DMS114 treated with DMSO at 0.1 percent for 48 hours (cell line): Measurements from ENCODE around the gene EXOSC9.

Source experiments
- DNase-seq: peaks from one replicate; lab custom pipeline; 2025; ENCODE audit not compliant: unreplicated experiment; lab: John Stamatoyannopoulos, UW

The EXOSC9 gene

DNA sequence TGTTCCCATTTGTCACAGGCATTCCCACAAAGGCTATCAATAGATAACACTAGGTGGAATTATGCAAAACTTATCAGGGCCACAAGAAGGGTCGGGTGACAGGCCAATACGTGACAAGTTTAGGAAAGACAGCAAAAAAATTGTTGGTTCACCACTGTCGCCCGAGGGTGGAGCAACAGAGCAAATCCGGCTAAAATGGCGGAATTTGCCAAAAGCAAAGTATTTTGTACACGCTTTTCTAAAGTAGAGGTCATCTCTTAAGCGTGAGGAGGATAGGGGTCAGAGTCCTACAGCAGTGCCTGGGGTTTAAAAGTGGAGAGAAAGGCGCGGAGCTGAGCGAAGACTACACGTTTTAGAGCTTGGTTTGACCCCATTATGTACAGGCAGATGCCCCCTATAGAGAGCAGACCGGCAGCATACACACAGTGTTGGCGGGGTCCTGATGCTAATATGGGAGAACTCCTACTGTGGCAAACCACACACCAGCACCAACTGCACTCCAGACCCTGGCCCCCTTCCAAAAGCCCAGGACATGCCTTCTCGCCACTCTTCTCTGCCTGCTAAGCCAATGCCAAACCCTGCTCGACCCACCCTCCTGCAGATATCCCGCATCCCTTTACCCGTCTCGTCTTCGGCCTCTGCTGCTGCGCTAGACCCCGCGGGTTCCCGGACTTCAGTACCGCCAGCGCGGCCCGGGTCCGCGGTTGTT lies 21.8 kb downstream of the EXOSC9 start:
- peak; percentile 34 for DNase-seq

DNA sequence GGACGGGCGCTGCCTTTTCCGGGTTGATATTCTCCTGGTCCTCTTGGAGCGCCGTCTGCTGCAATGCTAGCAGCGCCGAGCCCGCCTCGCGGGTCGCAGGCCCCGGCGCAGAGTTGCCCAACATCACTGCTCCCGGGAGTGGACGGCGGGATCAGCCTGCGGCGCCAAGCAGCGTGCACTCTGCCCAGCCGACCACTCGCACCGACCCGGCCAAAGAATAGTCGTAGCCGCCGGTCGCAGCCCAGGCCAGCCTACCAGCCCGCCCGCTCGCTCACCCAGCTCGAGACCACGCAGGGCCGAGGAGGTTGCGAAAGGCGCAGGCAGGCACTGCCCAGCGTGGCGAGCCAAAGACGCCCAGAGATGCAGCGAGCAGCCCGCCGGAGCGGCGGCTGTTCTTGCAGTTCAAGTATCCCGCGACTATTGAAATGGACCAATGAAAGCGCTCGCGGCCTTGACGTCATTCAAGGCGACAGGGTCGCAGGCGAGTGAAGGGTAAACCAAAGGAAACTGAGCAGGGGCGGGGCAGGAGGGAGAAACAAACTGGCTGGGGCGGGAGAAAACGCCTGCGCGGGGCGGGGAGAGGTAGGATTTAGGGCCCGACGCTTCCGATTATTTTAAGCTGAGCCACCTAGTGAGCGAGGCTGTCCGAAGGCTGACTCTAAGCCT lies 22.5 kb downstream of the EXOSC9 start, which contains the start of gene CCNA2:
CCNA2 (minus strand) TSS at position 379 of the 666 bp plus-strand sequence; CDS start at position 124, 255 bp downstream.
- DNase-seq = peak; percentile 86

- no peak for DNase-seq
These were observed 23.0 kb downstream of the EXOSC9 start for GRCh38 chr4:121824171-121824527.

DNA sequence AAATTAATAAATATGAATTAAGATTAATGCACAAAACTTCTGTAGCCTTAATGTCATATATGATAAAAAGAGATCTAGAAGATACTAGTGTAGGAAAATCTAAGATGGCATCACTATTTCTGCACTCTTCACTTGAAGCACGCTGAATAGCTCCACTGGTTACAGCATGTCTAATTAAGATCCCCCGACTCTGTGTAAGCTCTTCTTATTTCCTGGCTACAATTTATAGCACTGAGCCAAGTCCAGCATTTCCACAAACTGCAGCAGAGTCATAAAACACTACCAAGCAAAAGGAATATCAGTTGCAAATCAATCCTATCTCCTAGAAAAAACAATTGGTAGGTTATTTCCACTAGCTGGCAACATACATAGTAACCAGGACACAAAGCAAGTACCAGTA lies 23.8 kb downstream of the EXOSC9 start:
- DNase-seq = no peak

- DNase-seq = no peak
These were observed 26.7 kb downstream of the EXOSC9 start for GRCh38 chr4:121827853-121828252.

GRCh38 chr4:121829511-121829910 lies 28.4 kb downstream of the EXOSC9 start:
- DNase-seq = no peak

GRCh38 chr4:121838136-121838535 lies 37.0 kb downstream of the EXOSC9 start:
- no peak for DNase-seq

GRCh38 chr4:121842862-121843261 lies 41.7 kb downstream of the EXOSC9 start:
- no peak for DNase-seq

DNA sequence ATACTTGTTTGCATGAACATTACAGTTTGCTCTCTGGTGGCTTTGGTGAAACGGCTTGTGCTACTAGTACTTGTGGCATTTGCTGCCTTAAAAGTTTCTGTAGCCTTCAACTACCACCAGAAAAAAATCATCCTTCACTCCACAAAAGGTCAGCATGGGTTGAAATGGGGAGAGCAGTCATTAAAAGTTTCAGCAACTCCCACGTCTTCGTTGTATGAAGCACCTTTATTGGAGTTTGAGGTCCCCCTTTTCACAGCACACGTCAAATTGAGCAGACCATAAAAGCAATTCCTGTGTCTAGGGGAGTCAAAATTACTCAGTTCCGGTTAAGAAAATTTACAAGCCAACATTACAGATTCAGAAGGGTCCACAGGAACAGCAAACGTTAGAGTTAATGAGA lies 45.5 kb downstream of the EXOSC9 start:
- no peak for DNase-seq

- no peak for DNase-seq
These were observed 50.2 kb downstream of the EXOSC9 start for GRCh38 chr4:121851354-121851753.

GRCh38 chr4:121860121-121860520 lies 59.0 kb downstream of the EXOSC9 start:
- DNase-seq = no peak

DNA sequence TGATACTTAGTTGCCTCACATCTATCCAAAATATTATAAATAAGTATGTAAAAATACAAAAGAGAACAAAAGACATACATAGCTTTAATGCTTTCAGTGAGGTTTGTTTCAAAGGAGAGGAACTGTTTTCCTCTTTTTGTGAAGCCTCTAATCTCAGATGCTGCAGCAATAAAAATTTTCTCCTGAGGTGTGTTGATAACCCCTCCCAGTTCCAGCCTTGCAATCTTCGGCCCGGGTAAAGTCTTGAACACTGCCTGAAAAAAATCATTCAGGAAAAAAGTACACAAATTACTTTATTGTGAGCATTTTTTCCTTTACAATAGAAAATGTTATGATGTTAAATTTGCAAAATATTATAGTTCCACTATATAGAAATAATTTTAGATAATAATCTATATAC lies 60.3 kb downstream of the EXOSC9 start:
- DNase-seq = no peak

- DNase-seq = no peak
These were observed 62.7 kb downstream of the EXOSC9 start for GRCh38 chr4:121863799-121864198.
